ENCODE measurements around the gene NDUFS3.

The NDUFS3 gene

DNA sequence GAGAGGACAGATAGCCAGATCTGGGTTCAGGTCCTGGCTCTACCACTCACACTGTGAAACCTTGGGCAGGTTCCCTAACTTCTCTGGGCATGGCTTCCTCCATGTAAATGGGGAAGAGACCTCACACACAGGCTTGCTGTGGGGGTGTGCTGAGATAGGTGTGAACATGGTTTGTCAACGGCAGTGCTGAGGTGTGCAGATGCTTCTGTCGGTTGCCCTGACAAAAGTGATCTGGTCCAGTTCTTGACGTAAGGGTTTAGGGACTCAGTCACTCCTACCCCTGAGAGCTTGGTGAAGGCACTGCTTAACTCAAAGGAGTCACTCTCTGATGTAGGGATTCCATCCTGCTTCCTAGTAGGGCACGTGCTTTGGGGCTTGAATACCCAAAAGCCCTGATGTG, 13.4 kb downstream of the NDUFS3 start:
- no peak for DNase-seq

DNA sequence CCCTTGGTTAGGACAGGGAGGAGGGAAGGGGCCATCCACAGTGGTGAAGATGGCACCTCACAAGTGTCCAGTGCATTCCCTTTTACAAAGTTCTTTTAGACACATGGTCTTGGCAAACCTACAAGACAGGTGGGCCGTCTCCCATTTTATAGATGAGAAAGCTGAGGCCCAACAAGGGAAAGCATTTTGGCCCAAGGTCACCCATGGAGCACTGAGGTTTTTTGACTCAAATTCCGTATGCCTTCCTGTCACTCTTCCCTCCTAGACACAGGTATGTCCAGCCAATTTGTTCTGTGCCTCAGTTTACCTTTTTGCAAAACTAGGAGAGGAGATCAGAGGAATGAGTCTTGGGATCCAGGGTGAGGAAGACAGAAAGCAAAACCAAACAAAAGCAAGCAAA, 14.1 kb downstream of the NDUFS3 start:
- no peak for DNase-seq

DNA sequence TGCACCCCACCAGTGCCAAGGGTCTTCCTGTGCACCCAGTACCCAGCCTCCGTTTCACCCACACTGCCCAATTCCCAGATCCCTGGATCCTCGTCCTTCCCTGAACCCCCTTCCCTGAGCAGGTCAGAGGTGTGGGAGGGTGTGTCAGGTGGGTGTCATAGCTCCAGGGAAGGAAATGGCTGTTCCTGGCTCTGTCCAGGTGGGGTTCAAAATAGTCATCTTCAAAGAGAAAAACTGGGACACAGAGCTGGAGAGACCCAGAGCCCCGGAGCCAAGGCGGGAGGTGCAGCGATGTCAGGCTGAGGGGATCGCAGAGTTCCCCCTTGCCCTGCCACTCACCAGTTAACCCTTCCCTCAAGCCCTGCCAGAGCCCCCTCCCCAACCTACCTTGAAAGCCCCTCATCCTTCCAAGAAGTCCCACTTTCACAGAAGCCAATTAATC, 14.6 kb downstream of the NDUFS3 start:
- no peak for DNase-seq

DNA sequence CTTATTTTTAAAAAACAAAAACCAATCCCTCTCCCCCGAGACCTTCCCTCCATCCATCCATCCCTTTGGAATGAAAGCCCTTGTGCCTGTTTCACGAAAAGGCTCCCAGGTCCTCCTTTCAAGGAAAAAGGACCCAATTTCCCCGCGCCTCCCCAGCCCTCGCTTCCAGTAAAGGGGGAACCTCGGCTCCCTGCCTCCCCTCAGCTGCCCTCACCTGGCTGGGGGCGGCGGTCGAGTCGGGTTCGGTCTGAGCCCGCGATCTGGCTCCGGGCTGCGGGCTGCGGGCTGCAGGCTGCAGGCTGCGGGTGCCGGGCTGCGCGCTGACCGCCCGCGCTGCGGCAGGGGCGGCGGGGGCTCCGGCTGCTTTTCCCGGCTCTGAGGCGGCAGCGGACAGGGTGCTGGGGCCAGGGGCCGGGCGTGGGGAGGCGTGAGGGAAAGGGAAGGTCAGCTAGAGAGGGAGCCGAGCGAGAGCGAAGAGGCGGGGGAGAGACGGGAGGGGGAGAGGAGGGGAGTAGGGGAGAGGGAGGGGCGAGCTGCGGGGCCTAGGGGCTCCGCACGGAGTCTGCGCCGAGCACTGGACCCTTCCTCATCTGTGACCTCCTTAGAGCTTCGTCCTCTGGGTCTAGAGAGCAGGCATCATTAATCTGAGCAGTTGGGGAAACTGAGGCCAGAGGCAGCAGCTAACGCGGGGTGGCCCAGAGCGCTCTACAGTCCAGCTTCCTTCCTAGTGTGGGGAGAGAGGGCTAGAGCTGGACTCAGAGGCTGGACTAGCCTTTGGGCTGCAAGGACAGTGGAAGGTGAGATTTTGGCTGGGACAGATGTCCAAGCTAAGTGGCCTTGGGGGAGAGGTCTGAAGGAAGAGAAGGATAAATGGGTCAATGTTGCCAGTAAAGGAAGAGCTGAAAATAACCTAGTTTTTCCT, 15.3 kb downstream of the NDUFS3 start, which contains the start of gene C1QTNF4:
Gene C1QTNF4, minus strand, starts transcription at position 478 of the 922 bp plus-strand sequence. CDS start 3,601 bp downstream, outside the sequence.
- no peak for DNase-seq

DNA sequence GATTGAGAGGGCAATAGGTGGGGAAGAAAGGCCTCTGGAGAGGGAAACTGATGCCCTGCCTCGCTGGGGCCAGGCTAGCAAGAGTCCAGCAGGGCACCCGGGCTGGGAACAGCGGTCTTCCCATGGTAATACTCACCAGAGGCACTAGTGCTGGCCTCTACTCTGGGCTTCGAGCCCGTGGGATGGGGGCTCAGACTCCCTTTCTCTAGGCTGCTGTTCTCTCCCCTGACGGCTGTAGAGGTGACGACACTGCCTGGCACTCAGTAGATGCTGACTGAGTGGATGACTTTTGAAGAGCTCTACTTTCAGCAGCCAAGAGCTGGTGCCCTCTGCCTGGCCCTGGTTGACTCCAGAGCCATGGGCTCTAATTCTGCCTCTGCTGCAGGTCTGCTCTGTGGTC, 16.2 kb downstream of the NDUFS3 start:
- no peak for DNase-seq

DNA sequence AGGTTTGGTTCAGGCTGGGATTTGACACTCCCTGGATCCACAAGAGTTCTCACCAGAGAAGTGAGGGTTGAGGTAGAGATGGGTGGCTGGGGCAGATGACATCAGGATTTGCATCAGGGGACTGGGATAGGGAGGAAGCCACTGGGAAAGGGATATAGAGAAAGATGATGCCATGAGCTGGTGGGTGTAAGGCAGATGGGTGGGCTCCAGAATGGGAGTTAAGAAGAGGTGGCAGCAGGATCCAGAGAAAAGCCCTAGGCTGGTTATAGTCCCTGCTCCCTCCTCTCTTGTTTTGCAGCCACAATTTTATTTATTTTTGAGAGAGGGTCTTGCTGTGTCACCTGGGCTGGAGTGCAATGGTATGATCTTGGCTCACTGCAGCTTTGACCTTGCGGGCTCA, 17.1 kb downstream of the NDUFS3 start:
- DNase-seq: no peak

DNA sequence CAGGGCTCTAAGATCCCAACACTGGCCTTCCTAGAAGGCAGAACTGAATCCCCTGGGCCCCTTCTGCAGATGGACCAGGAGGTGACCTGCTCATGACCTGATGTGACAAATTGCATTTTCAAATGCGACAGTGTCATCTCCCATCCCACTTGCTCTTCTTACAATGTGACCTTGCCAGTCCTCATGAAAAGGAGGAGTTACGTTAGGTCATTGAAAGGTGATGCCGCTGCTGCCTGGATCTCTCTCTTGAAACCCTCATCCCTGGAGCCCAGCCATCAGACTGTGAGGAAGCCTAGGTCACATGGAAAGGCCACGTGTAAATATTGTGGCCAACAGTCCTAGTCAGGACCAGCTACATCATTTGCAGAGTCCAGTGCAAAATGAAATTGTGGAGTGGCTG, 21.0 kb downstream of the NDUFS3 start:
- no peak for DNase-seq

DNA sequence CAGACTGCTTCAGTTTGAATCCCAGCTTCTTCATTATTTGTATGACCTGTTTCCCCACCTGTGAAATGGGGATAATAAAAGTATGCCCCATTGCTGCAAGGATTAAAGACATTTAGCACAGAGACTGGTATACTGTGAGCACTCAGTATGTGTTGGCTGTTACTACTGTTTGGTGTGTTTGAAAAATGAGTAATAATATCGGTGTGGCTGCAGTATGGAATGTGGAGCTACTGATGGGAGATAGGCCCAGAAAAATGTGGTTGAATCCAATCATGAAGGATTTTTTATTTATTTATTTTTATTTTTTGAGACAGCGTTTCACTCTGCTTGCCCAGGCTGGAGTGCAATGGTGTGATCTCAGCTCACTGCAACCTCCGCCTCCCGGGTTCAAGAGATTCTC, 24.4 kb downstream of the NDUFS3 start:
- DNase-seq: no peak

DNA sequence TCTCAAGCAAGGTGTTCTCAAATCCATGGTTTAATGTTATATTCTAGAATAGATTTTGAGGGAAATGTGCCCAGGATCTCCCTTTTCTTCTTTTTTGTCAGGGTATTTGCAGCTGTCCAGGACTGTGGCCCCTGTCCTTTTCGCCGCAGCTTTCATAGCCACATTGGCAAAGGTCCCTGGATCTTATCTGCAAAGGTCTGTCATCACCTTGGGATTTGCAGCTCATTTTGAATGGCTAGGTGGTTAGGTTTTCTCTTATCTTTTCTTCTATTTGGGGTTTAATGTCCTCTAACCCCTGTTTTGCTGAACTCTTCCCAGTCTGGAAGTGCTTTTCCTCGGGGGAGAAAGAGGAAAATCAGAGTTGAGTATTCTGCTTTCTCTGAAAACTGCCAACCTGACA, 27.0 kb downstream of the NDUFS3 start:
- DNase-seq: no peak

DNA sequence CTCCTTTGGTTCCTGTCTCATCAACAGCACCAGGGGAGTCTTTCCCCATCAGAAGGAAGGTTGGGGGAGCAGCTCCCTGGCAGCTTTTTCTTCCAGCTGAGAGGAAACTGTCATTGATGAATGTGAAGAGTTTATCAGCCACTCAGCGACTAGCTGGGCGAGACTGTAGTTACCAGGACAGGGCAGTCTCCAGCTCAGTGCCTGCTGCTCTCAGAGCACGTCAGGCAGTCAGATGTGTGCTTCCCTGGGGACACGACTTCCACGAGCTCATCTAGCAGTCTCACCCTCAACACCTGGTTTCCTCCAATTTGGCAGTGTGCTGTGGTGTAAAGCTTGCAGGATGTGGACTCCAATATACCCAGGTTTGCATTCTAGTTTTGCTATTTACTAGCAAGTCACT, 27.9 kb downstream of the NDUFS3 start:
- DNase-seq: no peak

DNA sequence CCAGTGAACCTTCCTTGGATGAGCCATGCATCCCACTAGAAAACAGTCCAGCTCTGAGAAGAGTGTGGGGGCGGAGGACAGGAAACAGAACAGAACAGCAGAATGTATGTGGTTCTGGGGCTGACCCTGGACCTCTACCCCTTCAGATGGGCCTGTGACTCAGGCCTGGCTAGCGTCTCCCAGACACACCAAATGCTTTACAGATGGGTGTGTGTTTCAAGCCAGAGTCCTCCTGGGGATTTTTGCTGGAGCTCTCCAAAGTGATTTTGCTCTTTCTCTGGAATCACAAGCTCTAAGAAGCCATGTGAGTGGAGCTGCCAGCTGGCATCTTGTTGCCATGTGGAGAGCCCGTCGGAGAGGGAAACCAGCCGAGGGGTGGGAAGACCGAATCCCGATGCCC, 28.5 kb downstream of the NDUFS3 start:
- DNase-seq: no peak

DNA sequence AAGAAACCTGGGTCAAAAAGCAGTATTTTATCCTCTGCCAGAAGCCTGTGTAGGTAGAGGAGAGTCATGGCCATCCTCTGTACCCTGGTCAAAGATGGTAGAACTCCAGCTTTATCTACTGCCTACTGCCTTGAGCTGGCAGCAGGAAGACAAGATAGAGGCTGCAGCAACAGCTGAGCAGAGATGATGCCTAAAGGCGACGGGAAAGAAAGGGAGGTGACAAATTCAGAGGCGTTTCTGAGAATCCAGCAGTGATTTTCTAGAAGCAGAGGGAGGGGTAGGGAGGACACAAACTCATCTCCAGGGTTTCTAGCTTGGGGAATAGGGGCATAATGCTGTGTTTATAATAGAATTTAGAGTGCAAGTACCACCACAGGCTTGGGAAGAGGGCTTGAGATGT, 30.8 kb downstream of the NDUFS3 start:
- no peak for DNase-seq

DNA sequence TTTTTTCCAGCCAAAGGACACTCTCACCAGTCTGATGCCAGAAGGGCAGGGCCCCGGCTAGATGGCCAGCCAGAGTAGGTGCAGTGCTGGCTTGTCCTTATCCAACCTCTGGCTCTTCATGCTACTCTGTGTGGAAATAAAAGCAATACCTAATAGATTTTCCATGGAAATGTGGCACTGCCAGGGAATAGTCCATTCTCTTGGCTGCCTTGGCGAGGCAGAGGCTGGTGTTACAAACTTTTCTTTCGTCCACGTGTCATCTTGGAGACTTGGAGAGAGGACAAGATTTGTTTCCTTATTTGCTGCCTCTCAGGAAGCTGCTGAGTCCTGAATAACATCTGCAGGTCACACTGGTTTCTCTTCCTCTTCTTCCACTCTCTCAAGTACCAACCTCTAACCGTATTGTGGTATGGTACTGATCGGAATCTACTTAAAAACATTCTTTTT, 32.5 kb downstream of the NDUFS3 start:
- DNase-seq: no peak

DNA sequence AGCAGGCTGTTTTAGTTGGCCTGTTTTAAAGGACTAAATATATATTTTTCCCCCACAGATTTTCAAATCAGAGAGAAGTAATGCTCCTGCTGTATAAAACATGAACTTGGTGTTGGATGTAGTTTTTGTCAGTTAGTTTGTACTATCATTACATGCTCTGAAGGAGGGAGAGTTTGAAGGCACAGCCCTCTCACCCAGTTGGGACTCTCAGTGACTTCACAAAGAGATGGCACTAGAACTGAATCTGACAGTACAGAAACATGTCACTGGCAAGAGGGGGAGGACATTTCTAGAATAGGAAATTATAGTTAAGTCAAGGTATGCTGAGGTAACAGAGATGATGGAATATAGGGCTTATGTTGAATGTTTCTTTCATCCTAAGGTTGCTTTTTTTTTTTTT, 36.4 kb downstream of the NDUFS3 start:
- DNase-seq: no peak

DNA sequence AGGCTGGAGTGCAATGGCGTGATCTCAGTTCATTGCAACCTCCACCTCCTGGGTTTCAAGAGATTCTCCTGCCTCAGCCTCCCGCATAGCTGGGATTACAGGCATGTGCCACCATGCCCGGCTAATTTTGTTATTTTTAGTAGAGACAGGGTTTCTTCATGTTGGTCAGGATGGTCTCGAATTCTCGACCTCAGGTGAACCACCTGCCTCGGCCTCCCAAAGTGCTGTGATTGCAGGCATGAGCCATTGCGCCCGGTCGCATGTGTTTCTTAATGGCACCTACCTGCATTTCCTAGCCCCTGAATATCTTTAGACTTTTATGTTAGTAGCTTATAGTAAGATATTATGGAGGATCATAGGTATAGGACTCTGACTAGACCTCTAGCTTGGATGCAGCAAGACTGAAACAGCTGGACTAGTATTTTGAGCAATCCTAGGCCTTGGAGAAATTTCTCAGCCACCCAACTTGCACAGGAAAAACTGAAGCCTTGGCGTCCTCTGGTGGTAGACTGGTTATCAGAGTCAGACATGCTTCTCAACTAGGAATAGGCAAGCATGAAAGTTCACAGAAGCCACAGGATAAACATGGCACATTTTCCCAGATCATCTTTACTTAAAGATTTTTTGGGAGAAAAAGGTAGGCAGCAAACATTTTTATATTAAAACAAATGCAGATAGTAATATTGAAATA, 38.0 kb downstream of the NDUFS3 start:
- no peak for DNase-seq

DNA sequence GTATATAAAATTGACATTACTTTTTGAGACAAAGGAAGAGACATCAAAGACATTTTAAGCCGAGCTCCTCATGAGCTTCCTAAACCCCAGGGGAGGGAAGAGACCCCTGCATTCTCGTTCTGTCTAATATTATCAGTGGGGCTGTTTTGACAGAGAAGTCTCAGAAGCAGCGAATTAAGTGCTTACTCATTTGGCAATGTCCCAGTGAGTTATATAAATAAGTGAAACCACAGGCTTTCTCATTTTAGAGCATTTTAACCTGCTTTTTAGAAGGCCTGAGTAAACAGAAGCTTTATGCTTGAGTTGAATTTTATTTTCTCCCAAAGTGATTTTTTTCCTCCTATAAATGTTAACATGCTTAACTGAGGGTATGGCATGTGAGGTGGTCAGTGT, 38.5 kb downstream of the NDUFS3 start:
- no peak for DNase-seq

DNA sequence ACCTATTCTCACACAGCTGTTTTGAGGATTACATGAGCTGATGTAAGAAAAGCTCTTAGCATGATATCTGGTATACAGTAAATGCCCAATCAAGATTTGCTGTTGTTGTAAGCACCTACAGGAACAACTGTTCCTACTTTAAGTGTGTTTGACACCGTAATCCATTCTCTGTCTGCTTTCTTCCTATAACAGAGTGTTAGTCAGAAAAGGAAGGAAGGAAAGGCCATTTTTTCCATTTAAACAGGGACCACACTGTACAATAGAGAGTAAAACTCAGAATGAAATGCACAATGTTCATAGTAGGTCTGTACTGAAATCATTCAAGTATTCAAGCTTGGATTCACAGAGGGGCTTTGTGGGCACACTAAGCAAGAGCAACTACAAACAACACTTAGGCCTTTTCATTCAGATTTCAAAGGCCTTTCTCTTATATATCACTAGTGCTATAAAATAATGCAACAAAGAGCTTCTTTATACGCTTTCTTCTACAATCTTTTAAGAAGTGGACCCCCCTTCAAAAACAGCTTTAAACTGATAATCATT, 42.0 kb downstream of the NDUFS3 start:
- no peak for DNase-seq

DNA sequence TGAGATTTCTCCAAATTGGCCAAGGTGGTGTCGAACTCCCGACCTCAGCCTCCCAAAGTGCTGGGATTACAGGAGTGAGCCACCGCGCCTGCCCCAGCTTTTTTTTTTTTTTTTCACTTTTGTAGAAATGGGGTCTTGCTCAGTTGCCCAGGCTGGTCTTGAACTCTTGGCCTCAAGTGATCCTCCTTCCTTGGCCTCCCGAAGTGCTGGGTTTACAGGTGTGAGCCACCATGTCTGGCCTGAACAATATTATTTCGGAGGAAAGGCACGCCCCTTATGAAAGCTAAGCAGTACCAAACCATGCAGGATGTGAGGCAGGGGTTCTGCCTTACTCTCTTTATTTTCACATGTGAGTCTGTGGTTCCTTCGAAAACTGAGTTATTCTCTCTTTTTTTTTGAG, 47.4 kb downstream of the NDUFS3 start:
- no peak for DNase-seq

DNA sequence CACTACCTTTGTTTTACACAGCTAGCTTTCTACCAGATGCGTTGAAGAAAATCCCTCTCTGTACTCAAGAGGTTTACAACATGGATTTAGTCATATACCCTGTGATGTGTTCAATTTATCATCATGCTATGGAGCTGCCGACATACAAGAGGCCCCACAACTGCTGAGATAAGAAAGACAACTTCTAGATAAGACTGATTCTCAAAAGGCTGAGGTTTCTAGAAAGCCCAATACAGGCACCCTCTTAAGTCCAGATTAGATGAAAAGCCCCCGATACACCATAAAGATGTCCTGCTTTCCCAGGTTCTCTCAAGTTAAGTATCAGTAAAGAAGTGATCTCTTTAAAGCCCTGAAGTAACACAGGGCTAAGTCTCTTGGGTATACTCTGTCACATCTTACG, 49.2 kb downstream of the NDUFS3 start:
- DNase-seq: no peak

DNA sequence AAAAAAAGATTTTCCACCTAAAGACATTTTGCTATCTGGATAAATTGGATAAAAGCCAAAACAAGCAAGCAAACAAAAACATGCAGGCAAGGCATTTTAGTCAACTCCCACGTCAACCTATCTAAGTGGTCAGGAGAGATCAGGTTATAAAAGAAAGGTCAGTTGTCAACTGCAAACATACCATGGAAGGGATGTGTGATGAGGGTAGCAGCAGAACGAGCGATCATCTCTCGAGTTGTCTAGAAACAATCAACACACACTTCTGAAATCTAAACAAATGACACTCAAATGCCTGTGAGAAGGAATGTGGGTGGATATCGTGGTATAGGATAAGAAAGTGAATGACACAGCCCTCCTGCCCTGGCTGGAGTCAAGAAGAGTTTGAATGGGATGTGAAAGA, 52.6 kb downstream of the NDUFS3 start:
- DNase-seq: no peak
